Measurements from ENCODE around the gene TBCD.

Gene TBCD

DNA sequence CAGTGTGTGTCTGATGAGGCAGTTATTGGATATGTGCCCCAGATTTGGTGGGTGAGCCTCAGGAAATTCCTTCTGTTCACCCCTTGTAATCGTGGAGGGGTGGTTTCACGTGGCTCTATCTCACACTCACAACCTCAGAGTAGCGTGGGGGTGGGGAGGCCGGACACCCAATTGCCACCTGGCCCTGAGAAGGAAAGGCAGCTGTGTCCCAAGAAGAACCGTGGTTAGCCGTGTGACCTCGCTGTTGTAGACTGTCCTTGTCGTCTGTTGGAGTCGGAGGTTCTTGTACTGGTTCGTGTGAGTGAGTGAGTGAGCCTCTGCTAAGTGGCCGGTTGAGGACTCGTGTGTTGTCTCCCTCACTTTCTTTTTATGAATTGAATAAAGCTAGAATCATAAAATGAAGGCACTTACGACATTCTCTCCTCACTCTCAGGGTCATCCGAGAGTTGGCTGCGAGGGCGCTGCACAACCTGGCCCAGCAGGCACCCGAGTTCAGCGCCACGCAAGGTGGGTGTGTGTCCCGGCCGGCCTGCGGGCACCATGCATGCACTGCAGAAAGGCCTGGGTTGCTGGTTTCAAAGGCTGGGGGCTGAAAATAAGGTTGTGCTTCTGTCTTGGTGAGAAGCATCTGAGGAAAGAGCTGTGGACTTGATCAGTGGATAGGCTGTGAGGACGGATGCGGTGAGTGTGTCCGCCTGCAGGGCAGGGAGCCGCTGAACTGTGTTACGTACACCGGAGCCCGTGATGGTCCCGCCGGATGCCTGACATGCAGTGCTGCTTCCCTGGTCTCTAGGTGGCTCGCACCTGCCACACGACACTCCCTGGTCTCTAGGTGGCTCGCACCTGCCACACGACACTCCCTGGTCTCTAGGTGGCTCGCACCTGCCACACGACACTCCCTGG is 151.4 kb downstream of the TBCD start:
- DNase-seq (ENCODE audit: low read depth, low spot score): no peak

DNA sequence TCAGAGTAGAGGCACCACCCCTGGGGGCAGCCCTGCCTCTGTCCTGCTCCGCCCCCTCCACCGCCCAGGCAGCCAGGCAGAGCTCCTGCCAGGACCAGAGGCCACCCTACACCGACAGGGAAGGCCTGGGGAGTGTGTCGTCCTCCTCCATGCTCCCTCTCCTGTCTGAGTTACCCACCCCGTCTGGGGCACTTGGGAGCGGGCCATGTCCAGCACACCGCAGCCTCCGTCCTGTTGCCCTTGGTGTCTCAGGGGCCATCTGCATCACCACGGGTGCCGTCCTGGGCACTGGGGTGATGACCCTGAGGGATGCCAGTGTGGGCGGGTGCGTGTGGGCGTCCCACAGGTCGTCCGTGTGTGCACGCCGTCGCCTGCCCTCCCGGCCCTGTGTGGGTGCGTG is 153.3 kb downstream of the TBCD start:
- no peak for DNase-seq (ENCODE audit: low read depth, low spot score)

DNA sequence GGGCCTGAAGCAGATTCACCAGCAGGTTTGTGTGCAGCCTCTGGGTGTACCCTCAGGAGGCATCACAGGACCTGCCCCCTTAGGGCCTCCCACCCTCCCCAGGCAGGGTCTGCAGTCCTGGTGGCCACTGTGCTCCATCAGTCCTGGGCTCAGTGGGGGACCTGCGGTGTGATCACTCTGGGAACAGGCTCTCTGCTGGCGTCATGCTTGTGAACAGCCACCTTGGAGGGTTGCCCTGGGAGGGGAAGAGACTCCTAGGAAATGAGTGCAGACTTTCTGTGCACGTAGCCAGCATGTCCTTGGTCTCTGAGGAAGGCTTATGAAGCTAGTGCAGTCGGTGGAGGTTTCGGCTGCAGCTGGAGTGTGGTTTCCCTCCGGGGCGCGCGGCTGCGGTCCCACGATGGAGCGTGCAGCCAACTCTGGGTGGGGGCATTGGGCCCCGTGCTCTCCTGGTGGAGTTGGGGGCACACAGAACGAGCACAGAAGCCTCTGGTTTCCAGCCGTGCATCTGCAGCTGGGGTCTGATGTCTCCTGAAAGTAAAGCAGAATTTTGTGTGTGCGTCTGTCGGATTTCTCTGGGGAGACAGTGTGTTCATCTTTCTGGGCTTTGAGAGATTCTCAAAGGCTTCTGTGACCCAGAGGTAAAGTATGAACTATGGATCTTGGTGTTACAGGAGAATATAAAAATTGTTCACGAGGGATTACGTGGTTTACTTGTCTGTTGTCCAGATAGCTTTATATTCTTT is 156.1 kb downstream of the TBCD start:
- no peak for DNase-seq (ENCODE audit: low read depth, low spot score)

DNA sequence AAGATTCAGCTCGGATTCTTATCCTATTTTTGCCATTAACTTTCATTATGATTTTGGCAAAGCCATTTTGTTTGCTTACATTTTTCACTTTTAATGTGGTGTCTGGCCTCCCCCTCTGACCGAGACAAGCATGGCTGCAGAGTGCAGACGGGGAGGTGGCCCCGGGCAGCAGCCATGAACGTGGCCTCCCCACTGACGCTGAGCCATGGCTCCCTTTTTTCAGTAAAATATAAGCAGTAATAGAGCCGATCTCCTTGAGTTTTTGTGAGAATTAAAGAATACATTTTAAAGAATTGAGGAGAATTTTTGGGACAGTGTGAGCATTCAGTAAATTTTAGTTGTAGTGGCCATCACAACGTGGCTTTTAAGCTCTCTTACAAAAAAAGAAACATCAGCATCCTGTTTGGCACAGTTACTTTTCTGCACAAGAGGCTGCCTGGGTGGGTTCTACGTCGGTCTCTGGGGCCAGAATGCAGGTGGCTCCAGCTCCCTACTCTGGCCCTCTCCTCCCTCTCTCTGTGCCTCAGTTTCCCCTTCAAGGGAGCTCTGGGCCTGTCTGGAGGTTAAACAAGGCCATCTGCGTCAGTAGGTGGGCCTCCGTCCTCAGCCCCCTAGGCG is 156.8 kb downstream of the TBCD start:
- no peak for DNase-seq (ENCODE audit: low read depth, low spot score)

DNA sequence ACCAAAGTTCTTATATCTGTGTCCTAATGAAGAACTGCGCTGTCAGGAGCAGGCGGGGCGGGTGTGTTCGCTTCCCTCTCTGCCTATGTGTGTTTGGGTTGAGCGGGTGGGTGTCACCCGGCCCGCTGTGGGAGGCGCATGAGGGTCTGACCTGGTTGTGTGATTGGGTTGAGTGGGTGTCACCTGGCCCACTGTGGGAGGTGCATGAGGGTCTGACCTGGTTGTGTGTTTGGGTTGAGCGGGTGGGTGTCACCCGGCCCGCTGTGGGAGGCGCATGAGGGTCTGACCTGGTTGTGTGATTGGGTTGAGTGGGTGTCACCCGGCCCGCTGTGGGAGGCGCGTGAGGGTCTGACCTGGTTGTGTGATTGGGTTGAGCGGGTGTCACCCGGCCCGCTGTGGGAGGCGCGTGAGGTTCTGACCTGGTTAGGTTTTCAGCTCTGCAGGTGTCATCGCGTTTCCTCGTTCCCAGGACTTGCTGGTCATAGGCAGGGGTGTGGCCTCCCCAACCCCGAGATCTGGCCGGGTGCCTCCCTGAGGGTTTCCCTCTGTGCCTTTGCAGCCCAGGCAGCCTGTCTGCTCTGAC is 157.5 kb downstream of the TBCD start:
- DNase-seq (ENCODE audit: low read depth, low spot score): no peak

DNA sequence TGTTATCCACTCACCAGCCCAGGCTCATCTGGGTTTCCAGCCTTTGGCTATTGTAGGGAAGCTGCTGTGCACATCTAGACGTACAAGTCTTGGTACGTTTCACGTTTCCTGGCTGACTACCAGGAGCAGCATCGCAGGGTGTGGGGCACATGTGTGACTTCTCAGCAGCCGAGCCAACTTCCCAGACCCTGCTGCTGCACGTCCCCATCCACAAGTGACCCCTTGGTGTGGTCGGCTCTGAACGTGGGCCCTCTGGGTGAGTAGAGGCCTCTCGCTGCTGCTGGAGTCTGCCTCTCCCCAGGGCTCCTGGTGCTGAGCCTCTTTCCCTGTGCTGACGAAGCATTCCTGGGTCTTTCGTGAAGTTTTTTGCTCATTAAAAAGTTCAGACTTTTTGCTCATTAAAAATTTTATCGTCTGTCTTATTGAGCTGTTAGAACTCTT is 158.2 kb downstream of the TBCD start:
- no peak for DNase-seq (ENCODE audit: low read depth, low spot score)

DNA sequence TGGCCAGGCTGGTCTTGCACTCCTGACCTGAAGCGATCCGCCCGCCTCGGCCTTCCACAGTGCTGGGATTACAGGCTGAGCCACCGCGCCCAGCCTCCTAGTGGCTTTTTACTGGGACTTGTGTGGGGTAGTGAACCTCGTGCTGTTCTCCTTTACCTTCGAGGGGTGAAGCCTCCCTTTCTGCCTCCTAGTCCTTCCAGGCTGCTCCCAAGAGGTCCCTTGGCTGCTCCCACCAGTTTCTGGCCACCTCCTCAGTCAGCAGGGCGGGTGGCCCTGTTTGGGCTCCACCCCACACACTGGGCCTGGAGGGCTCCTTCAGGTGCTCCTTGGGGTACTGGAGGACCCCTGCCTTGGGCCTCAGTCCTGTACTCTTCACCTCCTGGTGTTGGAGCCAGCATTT is 158.9 kb downstream of the TBCD start:
- DNase-seq (ENCODE audit: low read depth, low spot score): no peak

DNA sequence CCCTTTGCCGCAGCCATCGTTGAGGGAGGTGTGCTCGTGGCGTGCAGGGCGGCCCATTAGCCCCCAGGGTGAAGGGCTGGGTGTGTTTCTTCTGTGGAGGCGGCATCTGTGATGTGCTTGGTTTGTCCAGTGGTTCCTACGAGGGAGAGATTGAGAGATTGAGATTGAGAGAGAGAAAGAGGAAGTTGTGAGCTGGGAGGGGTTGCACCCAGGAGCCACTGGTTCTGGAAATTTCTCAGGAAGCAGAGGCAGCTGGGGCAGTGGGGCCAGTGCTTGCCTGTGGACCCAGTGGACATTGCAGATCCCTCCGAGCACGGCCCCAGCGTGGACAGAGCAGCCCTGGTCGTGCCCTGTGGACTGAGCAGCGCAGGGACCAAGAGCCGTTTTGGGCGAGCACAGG is 160.0 kb downstream of the TBCD start:
- no peak for DNase-seq (ENCODE audit: low read depth, low spot score)

DNA sequence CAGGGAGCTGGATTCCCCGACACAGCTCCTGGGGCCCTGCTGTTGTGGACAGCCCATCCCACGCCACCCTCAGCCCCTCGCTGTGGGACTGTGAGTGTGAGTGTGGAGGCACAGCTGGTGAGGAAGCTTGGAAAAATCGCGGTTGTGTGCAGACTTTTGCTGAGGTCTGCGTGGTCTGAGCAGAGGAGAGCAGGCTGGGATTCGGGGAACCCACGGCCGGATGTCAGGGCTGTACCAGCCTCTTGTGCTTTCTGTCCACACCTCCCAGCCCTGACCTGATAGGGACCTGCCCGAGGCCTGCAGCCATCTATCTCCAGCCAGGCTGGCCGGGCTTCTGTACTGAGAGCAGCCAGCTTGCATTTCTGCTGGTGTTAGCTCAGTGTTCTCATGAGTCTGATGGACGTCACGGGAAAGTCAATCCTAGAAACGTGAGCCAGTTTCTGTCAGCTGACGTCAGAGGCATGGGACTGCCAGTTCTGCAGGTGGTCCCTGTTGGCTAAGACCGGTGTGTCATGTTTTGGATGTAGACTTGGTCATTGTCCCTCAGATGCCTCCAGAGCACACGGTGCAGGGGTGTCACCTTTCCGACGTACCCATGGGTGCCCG is 160.7 kb downstream of the TBCD start:
- DNase-seq (ENCODE audit: low read depth, low spot score): no peak

DNA sequence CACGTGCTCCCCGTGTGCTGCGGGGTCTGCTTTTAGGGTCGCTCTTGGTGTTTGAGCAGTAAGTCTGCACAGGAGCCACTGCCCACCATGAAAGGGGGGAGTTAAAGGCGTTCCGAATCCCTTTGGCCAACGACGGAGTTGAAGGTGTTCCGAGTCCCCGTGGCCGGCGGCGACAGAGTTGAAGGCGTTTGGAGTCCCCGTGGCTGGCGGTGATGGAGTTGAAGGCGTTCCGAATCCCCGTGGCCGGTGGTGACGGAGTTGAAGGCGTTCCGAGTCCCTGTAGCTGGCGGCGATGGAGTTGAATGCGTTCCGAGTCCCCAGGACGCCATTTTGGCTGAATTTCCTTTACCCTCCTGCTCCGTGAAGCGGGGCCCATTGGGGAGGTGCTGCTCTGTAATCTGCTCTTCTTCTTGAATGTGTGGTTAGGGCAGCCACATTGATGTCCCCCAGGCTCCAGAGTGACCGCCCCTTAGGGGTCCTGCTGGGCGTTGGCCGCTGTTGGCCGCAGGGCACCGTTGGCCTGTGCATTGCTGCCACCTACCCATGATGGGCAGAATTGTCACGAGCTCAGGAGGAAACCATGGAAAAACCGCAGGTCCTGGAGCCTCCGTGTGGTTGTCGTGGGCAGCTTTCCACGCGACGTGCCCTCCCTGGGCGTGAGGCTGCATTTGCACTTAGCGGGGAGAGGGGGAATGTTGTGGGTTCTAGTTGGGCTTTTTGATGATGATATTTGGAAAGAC is 161.6 kb downstream of the TBCD start:
- DNase-seq (ENCODE audit: low read depth, low spot score): no peak

DNA sequence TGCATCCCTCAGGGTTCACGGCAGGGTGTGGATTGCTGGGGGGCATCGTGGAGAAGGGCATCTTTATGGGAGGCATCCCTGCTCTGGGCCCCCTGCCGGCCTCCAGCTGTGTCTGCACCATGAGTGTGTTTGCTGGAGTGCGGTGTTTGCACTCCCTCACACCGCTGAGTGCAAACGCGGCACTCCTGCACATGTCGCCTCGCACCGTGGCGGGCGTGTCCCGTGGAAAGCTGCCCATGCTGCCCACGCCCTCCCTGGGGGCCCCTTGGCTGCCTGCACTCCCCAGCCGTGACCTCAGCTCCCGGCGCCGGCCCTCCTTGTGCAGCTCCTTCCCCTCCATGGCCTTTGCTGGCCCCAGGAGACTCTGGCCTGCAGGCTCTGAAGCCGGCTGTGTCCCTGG is 162.5 kb downstream of the TBCD start:
- no peak for DNase-seq (ENCODE audit: low read depth, low spot score)

DNA sequence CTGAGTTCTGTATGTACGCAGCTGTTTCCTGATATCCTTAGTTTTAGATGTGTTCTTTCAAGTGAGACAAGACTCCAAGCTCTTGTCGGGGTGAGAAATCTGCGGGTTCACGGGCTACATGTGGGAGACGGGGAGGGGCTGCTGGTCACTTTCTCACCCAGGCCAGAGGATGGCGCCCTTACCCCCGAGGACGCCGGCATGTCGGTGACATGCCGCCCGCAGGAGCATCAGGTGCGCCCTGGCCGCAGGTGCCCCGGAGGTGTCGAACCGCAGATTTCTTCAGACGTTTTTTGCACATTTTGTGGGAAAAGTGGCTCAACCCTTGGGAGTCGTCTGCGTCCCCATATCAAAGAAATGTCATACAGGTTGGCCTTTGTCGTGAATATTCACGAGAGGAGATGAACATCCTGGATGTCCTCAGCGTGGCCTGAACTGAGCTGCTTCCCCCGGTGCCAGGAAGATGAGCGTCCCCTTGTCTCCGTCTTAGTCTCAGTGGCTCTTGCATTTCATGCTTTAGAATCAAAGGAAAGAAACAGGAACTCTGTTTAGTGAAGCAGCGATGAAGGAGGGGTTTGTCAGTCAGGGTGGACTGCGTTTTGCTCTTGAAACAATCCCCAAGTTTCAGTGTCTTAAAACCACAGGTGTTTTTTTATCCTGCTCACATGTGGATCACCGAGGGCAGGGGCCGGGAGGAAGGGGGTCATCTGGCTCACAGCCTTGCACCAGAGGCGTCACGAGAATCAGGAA is 163.3 kb downstream of the TBCD start:
- DNase-seq (ENCODE audit: low read depth, low spot score): no peak

DNA sequence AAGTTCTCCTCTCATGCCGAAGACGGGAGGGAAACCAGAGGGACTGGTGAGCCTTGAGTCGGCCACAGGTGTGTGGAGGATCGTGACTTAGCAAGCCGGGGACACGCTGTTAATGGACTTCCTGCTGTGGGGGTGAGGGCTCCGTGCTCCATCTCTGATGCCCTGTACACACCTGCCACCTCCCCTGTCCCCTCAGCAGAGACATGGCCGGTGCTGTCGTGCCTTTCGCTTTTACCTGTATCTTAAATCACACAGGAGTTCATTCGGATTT is 163.8 kb downstream of the TBCD start:
- DNase-seq (ENCODE audit: low read depth, low spot score): no peak

DNA sequence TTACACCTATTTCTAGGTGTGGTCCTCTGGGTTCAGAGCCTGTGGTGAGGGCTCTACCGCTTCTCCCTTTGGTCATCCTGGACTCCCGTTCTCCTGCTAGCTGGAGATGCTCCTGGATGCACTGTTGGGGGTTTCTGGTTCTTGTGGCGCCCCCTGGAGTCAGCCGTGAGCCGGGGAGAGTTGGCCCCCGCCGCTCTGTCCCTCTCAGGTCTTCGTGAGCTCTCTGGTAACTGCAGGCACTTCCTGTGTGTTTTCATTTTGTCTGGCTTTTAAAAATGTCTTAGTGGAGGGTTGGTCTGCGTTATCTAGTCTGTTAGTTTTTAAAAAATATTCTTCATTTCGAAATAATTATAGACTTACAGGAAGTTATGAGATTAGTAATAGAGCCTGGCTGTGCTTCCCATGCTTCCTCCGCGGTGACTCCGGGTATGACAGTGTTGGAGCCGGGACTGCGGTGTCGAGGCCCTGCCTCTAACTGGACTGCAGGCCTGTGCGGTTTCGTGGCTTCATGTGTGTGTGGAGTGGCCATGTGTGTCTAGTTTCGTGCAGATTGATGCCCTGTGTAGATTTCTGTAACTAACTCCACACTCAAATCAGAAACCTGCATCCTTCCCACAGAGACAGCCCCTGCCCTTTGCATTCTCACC is 166.0 kb downstream of the TBCD start:
- DNase-seq (ENCODE audit: low read depth, low spot score): no peak

DNA sequence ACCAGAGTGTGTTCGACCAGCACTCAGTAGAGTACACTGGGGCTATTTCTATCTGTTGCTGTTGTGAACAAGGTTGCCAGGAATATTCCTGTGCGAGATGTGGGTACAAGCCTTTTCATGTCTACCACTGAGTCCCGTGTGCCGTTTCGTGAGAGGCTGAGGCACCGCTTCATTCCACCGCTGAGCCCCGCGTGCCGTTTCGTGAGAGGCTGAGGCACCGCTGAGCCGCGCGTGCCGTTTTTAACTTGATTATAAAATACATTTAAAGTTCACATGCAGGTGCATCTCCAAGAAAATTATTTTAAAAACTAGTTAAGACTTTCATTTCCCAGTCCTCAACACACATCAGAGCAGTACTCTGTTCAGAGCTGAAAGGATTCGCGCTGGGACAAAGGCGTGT is 166.6 kb downstream of the TBCD start:
- no peak for DNase-seq (ENCODE audit: low read depth, low spot score)

DNA sequence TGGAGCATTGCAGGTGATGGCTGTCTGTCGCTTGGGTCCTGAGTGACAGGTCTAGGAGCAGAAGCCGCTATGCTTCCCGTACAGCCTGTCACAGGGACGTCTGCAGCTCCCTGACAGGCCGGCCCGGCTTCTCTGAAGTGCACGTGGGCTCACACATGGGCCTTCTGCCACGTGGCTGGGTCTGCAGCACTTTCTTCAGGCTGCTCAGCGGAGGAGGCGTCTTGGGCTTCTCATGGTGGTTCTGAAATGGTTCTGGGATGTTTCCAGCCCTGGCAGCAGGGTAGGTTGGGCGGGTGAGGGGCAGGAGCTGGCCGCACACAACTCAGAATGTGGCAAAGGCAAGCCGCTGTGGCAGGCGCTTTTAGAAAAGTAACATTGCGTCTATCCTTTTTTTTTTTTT is 168.3 kb downstream of the TBCD start:
- DNase-seq (ENCODE audit: low read depth, low spot score): no peak

DNA sequence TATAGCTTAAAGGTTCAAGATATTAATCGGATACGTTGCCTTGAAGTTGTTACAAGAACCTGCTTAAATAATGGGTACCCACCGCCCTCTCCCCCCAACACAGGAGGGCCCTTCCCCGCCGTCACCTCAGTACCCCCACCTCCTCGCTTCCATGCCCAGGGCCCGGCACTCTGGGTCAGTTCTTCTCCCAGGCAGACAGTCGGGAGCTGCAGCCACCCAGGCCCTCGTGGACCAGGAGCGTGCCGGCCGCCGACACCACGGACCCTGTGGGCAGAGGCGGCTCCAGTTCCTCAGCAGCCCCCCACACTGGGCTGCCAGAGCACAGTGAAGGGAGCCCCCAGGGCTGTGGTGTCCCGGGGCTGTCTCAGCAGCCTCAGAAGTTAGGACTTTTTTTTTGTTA is 168.8 kb downstream of the TBCD start:
- DNase-seq (ENCODE audit: low read depth, low spot score): no peak

DNA sequence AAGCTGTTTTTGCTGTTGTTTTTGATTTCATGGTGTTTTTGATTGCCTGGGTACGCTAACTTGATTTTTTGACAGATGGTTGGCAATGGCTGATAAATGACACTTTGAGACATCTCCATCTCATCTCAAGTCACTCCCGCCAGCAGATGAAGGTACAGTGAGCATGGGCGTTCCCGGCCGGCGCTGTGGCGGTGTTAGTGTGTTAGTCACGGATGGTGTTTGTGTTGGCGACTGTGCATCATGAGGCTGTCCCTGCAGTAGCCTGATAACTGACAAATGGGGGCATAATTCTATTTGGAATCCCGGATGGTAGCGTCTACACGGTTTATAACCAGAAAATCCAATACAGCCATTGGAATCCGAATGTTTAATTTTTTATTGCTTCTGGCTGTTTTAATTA is 169.6 kb downstream of the TBCD start:
- no peak for DNase-seq (ENCODE audit: low read depth, low spot score)

DNA sequence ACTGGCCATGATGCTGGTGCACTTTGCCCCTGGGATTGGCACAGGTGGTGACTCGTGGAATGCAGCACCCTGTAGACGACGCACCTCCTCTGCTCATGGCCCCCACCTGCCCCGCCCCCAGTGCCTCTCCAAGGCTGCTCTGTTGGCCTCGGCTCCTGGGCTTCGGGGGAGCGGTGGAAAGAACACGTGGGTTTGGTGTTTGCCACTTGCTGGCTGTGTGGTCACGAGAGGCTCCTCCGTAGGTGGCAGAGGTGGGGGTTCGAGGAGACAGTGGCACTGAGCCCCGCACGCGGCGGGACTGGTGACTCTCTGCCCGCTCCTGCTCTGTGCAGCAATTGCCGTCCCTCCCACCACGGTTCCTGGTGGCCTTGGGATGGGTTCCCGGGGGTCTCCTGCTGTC is 170.8 kb downstream of the TBCD start:
- DNase-seq (ENCODE audit: low read depth, low spot score): no peak

Data from brain pericyte (primary cell).